ENCODE measurements around the gene NBEA. TPM values are rescaled to one million over a fixed set of nuclear protein-coding genes. Genes with fewer than 3 reads are reported as not detected.

NBEA gene
- total RNA-seq, 5 donors from 2014 or later (not counting 1 experiment from before 2014, with no cell fraction given): 1.3 to 8.7 (median 3.7) TPM

GRCh38 chr13:35143123-35143522 lies 201.1 kb downstream of the NBEA start:
- H3K4me1 Mint-ChIP-seq: no peaks in the 10 kb centered on the region
- POLR2A ChIA-PET: no interaction called here
- Histone ChIP-seq H3K27ac (ENCODE audit: low read length) (no peak overlapping the region), H3K4me3 (ENCODE audit: control insufficient read depth in 1 of 2, extremely low read depth in 1 of 2, low read length in 1 of 2) (no peak overlapping the region), H3K36me3 (ENCODE audit: control insufficient read depth in 2 of 2, extremely low read depth in 1 of 2, insufficient read depth in 1 of 2, low read length in 1 of 2) (no peaks in the 10 kb centered on the region), H3K9me3 (no peaks in the 10 kb centered on the region), H3K4me1 (ENCODE audit: control insufficient read depth in 1 of 2, extremely low read depth in 1 of 2, insufficient read depth in 2 of 2, low read length in 2 of 2) (no peaks in the 10 kb centered on the region), H3K27me3 (replicated peaks in 1 of 2; ENCODE audit: control insufficient read depth in 2 of 2, extremely low read depth in 1 of 2, insufficient read depth in 2 of 2, low read length in 1 of 2) (no peaks in the 10 kb centered on the region)
- no peak for DNase-seq
- no peaks in the 10 kb centered on the region for H3K27me3 Mint-ChIP-seq
- H3K4me3 Mint-ChIP-seq: no peak overlapping the region
- no peaks in the 10 kb centered on the region for H3K9me3 Mint-ChIP-seq
- ATAC-seq (replicated peaks in 1 of 4): no peak
- no peak overlapping the region for H3K27ac Mint-ChIP-seq
- CTCF ChIA-PET: no interaction called here
- H3K36me3 Mint-ChIP-seq: no peaks in the 10 kb centered on the region
- 100% methylated on average over 2 of the region's 6 CpGs for WGBS (ENCODE audit: insufficient coverage)

DNA sequence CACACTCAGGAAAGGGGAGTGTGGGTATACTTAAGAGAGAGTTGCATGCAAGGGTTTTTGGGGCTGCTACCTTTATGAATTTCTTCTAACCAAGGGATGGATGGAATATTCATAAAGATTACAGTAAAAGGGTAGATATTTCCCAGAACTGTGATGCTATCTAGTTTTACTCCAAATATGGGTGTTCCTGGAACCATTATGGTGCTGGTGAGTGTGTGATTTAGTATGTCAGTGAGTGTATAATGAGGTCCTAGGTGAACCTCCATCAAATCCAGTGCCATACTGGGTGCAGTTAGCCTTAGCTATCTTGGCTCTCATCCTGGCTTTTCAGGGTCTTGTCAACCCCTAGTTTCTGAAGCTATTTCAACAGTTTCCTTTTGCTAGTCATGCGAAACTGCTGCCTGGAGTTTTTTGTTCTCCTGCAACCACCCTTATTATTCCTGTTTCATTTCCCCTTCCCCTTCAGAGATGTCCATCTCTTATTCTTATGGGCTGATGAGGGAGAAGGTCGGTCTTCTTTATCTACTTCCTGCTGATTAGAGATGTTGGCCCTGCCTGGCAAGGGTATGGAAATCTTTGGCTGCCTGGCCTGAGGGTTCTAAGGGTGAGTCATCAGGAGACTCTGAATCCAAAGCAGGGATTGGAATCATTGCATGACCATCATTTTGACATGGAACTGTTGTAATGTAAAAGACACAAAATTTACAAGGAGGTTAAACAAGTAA lies 202.3 kb downstream of the NBEA start:
- Histone ChIP-seq H3K9me3 (no peaks in the 10 kb centered on the region), H3K4me1 (ENCODE audit: control insufficient read depth in 1 of 2, extremely low read depth in 1 of 2, insufficient read depth in 2 of 2, low read length in 2 of 2) (no peaks in the 10 kb centered on the region), H3K27me3 (replicated peaks in 1 of 2; ENCODE audit: control insufficient read depth in 2 of 2, extremely low read depth in 1 of 2, insufficient read depth in 2 of 2, low read length in 1 of 2) (no peaks in the 10 kb centered on the region), H3K4me3 (ENCODE audit: control insufficient read depth in 1 of 2, extremely low read depth in 1 of 2, low read length in 1 of 2) (no peak overlapping the region), H3K36me3 (ENCODE audit: control insufficient read depth in 2 of 2, extremely low read depth in 1 of 2, insufficient read depth in 1 of 2, low read length in 1 of 2) (no peaks in the 10 kb centered on the region), H3K27ac (ENCODE audit: low read length) (no peak overlapping the region)
- Mint-ChIP-seq H3K9me3 (no peaks in the 10 kb centered on the region), H3K4me3 (no peak overlapping the region), H3K27me3 (no peaks in the 10 kb centered on the region), H3K4me1 (no peaks in the 10 kb centered on the region), H3K27ac (no peak overlapping the region), H3K36me3 (no peaks in the 10 kb centered on the region)
- no CpG with 5 or more reads among the region's 2 CpGs for WGBS (ENCODE audit: insufficient coverage)
- ChIA-PET CTCF (no interaction called here), POLR2A (no interaction called here)
- DNase-seq: no peak
- no peak for ATAC-seq (replicated peaks in 1 of 4)

DNA sequence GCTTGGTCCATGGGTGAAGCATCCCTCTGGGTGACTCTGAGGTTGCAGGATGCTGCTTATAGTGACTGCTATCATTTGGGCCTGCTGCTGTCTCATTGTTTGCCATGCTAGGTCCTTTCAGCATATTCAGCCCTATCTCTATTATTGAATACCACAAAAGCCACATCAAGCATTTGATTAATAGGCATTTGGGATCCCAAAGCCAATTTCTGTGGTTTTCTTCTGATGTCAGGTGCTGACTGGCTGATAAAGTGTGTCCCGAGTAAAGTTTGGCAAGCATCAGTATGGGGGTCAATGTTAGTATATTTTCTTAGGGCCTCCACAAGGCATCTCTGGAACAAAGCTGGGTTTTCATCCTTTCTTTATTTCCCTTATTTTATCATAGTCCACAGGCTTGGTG lies 204.6 kb downstream of the NBEA start:
- no peaks in the 10 kb centered on the region for H3K27me3 ChIP-seq (replicated peaks in 1 of 2; ENCODE audit: control insufficient read depth in 2 of 2, extremely low read depth in 1 of 2, insufficient read depth in 2 of 2, low read length in 1 of 2)
- no peak for ATAC-seq (replicated peaks in 1 of 4)

GRCh38 chr13:35157143-35157755 lies 215.2 kb downstream of the NBEA start:
- Mint-ChIP-seq H3K27me3 (no peaks in the 10 kb centered on the region), H3K27ac (no peak overlapping the region), H3K4me1 (peaks cover under 1 to 3% (median 3%) of the 10 kb centered on the region in 3 donors), H3K9me3 (no peaks in the 10 kb centered on the region), H3K4me3 (no peak overlapping the region), H3K36me3 (no peaks in the 10 kb centered on the region)
- CTCF ChIA-PET: no interaction called here
- no CpG with 5 or more reads among the region's 3 CpGs for WGBS (ENCODE audit: insufficient coverage)
- ATAC-seq (replicated peaks in 1 of 4) (peak in 1 of 4 experiments; percentile 28), DNase-seq (peak in 8 of 35 experiments; percentile 0 to 52 (median 8))
- Histone ChIP-seq H3K27ac (ENCODE audit: low read length) (no peak overlapping the region), H3K9me3 (no peaks in the 10 kb centered on the region), H3K36me3 (ENCODE audit: control insufficient read depth in 2 of 2, extremely low read depth in 1 of 2, insufficient read depth in 1 of 2, low read length in 1 of 2) (no peaks in the 10 kb centered on the region), H3K27me3 (replicated peaks in 1 of 2; ENCODE audit: control insufficient read depth in 2 of 2, extremely low read depth in 1 of 2, insufficient read depth in 2 of 2, low read length in 1 of 2) (no peaks in the 10 kb centered on the region), H3K4me1 (ENCODE audit: control insufficient read depth in 1 of 2, extremely low read depth in 1 of 2, insufficient read depth in 2 of 2, low read length in 2 of 2) (no peaks in the 10 kb centered on the region), H3K4me3 (ENCODE audit: control insufficient read depth in 1 of 2, extremely low read depth in 1 of 2, low read length in 1 of 2) (no peak overlapping the region)
- POLR2A ChIA-PET: no interaction called here

More for the DNA sequence above, 204.6 kb downstream of the NBEA start:
- Mint-ChIP-seq H3K4me3 (no peak overlapping the region), H3K27ac (no peak overlapping the region), H3K4me1 (no peaks in the 10 kb centered on the region), H3K9me3 (no peaks in the 10 kb centered on the region), H3K36me3 (no peaks in the 10 kb centered on the region), H3K27me3 (no peaks in the 10 kb centered on the region)
- H3K36me3 ChIP-seq (ENCODE audit: control insufficient read depth in 2 of 2, extremely low read depth in 1 of 2, insufficient read depth in 1 of 2, low read length in 1 of 2): no peaks in the 10 kb centered on the region
- no peaks in the 10 kb centered on the region for H3K9me3 ChIP-seq
- ChIA-PET POLR2A (no interaction called here), CTCF (no interaction called here)
- H3K4me3 ChIP-seq (ENCODE audit: control insufficient read depth in 1 of 2, extremely low read depth in 1 of 2, low read length in 1 of 2): no peak overlapping the region
- H3K4me1 ChIP-seq (ENCODE audit: control insufficient read depth in 1 of 2, extremely low read depth in 1 of 2, insufficient read depth in 2 of 2, low read length in 2 of 2): no peaks in the 10 kb centered on the region
- 100% methylated on average over 1 of the region's 1 CpG for WGBS (ENCODE audit: insufficient coverage)
- no peak overlapping the region for H3K27ac ChIP-seq (ENCODE audit: low read length)
- DNase-seq: no peak

DNA sequence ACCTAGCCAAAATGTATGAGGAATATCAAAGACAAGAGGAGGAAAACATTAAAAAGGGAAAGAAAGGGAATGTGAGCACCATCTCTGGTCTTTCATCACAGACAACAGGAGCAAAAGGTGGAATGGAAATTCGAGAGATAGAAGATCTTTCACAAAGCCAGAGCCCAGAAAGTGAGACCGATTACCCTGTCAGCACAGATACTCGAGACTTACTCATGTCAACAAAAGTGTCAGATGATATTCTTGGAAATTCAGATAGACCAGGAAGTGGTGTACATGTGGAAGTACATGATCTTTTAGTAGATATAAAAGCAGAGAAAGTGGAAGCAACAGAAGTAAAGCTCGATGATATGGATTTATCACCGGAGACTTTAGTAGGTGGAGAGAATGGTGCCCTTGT lies 217.0 kb downstream of the NBEA start:
- Mint-ChIP-seq H3K4me1 (peaks cover 6 to 7% (median 7%) of the 10 kb centered on the region in 3 donors), H3K36me3 (no peaks in the 10 kb centered on the region), H3K27me3 (no peaks in the 10 kb centered on the region), H3K27ac (no peak overlapping the region), H3K9me3 (no peaks in the 10 kb centered on the region), H3K4me3 (no peak overlapping the region)
- Histone ChIP-seq H3K4me1 (ENCODE audit: control insufficient read depth in 1 of 2, extremely low read depth in 1 of 2, insufficient read depth in 2 of 2, low read length in 2 of 2) (no peaks in the 10 kb centered on the region), H3K4me3 (ENCODE audit: control insufficient read depth in 1 of 2, extremely low read depth in 1 of 2, low read length in 1 of 2) (no peak overlapping the region), H3K36me3 (ENCODE audit: control insufficient read depth in 2 of 2, extremely low read depth in 1 of 2, insufficient read depth in 1 of 2, low read length in 1 of 2) (no peaks in the 10 kb centered on the region), H3K9me3 (no peaks in the 10 kb centered on the region), H3K27ac (ENCODE audit: low read length) (no peak overlapping the region), H3K27me3 (replicated peaks in 1 of 2; ENCODE audit: control insufficient read depth in 2 of 2, extremely low read depth in 1 of 2, insufficient read depth in 2 of 2, low read length in 1 of 2) (no peaks in the 10 kb centered on the region)
- WGBS (ENCODE audit: insufficient coverage): 73% methylated on average over 3 of the region's 5 CpGs
- CTCF ChIA-PET: no interaction called here
- POLR2A ChIA-PET: no interaction called here
- ATAC-seq (replicated peaks in 1 of 4): no peak
- no peak for DNase-seq

- H3K4me3 Mint-ChIP-seq: no peak overlapping the region
- Histone ChIP-seq H3K9me3 (no peaks in the 10 kb centered on the region), H3K4me1 (ENCODE audit: control insufficient read depth in 1 of 2, extremely low read depth in 1 of 2, insufficient read depth in 2 of 2, low read length in 2 of 2) (no peaks in the 10 kb centered on the region), H3K27me3 (replicated peaks in 1 of 2; ENCODE audit: control insufficient read depth in 2 of 2, extremely low read depth in 1 of 2, insufficient read depth in 2 of 2, low read length in 1 of 2) (no peaks in the 10 kb centered on the region), H3K27ac (ENCODE audit: low read length) (no peak overlapping the region), H3K4me3 (ENCODE audit: control insufficient read depth in 1 of 2, extremely low read depth in 1 of 2, low read length in 1 of 2) (no peak overlapping the region), H3K36me3 (ENCODE audit: control insufficient read depth in 2 of 2, extremely low read depth in 1 of 2, insufficient read depth in 1 of 2, low read length in 1 of 2) (no peaks in the 10 kb centered on the region)
- H3K27ac Mint-ChIP-seq: no peak overlapping the region
- no peaks in the 10 kb centered on the region for H3K36me3 Mint-ChIP-seq
- WGBS (ENCODE audit: insufficient coverage): no CpG with 5 or more reads among the region's 3 CpGs
- CTCF ChIA-PET: no interaction called here
- ATAC-seq (replicated peaks in 1 of 4): no peak
- DNase-seq: no peak
- POLR2A ChIA-PET: no interaction called here
- H3K4me1 Mint-ChIP-seq: peaks cover 6 to 9% (median 7%) of the 10 kb centered on the region in 3 donors
- no peaks in the 10 kb centered on the region for H3K9me3 Mint-ChIP-seq
- no peaks in the 10 kb centered on the region for H3K27me3 Mint-ChIP-seq
These were observed 218.8 kb downstream of the NBEA start for GRCh38 chr13:35160896-35161295.
